Fibroblast of villous mesenchyme (primary cell): ENCODE data around the gene CDH5. TPM values are rescaled to one million over a fixed set of nuclear protein-coding genes. Genes with fewer than 3 reads are reported as not detected.

Source experiments
- DNase-seq: peaks from one replicate; pipeline ENCODE4 v3.0.0-alpha.2; 2010; ENCODE audit warnings: low read depth
- H3K4me3 ChIP-seq: 2 replicates; pipeline ENCODE4 v1.5.1; 2011; ENCODE audit warnings: low read depth, mild to moderate bottlenecking, low read length
- CTCF ChIP-seq: IDR thresholded peaks from 2 replicates; pipeline ENCODE4 v1.5.1; 2012; ENCODE audit warnings: low read depth, mild to moderate bottlenecking, low read length; ENCODE audit not compliant: insufficient read depth
- total RNA-seq: library from RNA; depleted of rRNA; stranded (reverse); fragments of >200 nt; gene quantifications from 2 replicates; pipeline ENCODE4 v1.2.3, GENCODE V29; 2012

CDH5 gene
- total RNA-seq, 1 donor: not detected

GRCh38 chr16:66367968-66368891 is 1.7 kb downstream of the CDH5 start:
- TF ChIP-seq CTCF: no peak
- no peak for DNase-seq

GRCh38 chr16:66369055-66369592 is 2.6 kb downstream of the CDH5 start:
- DNase-seq: no peak
- no peak overlapping the region for H3K4me3 ChIP-seq
- no peak for TF ChIP-seq CTCF

More at GRCh38 chr16:66367968-66368891, 1.7 kb downstream of the CDH5 start:
- H3K4me3 ChIP-seq: no peak overlapping the region

GRCh38 chr16:66370786-66371684 is 4.5 kb downstream of the CDH5 start:
- TF ChIP-seq CTCF: no peak
- DNase-seq: no peak
- H3K4me3 ChIP-seq: no peak overlapping the region

- no peak for DNase-seq
- H3K4me3 ChIP-seq: no peak overlapping the region
- TF ChIP-seq CTCF: no peak
These were observed 5.8 kb downstream of the CDH5 start for GRCh38 chr16:66372078-66372897.

- H3K4me3 ChIP-seq: no peak overlapping the region
- no peak for TF ChIP-seq CTCF
- no peak for DNase-seq
These were observed 6.3 kb downstream of the CDH5 start for GRCh38 chr16:66372898-66373155.

- no peak for TF ChIP-seq CTCF
- DNase-seq: no peak
These were observed 7.2 kb downstream of the CDH5 start for GRCh38 chr16:66373667-66374066.

More at GRCh38 chr16:66373667-66374066, 7.2 kb downstream of the CDH5 start:
- no peak overlapping the region for H3K4me3 ChIP-seq
